ENCODE results near the gene NOX3. TPM values are rescaled to one million over a fixed set of nuclear protein-coding genes. Genes with fewer than 3 reads are reported as not detected.

Gene NOX3
- total RNA-seq, 6 donors from 2014 or later, result not detected

DNA sequence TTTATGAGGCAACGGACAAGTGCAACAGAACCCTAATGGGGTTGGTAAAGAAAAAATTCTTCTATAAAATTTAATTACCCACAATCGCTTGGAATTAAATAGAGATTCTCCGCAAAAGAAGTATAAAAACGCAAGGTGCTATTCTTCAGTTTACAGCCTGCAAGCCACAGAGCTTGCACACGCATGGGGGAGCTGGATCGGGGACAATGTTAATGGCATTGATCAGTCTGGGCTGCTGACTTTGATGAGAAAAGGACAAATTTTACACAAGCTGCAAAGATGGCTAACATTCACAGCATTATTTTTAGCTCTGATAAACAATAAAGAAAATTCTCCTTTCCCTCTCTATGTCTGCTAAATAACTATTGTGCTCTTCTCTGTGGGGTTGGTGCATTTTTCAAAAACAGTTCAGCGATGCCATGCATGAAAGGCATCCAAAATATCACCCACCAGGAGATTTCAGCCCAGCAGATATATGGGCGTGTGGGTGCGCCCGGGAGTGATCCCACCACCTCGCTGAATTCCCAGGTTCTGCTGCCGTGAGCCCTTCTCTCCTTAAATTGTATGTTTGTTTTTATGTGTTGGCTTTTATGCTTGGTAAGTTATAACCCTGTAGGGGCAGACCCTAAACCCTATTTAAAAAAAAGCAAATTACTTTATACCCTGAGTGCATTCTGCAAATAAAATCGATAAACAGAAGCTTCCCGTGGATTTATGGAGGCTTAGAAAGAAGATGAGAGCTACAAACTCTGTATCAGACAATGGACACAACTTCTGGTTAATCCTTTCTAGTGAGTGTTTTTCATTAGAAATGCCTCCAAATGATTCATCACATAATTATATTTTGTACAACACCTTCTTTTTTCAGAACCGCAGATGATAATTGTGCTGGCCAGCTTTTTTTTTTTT is 55.6 kb downstream of the NOX3 start:
- H3K27me3 ChIP-seq, result no peaks in the 10 kb centered on the region
- H3K4me1 ChIP-seq, result no peaks in the 10 kb centered on the region
- WGBS, 2 donors, result 90 to 93% methylated on average over 15 of the region's 15 CpGs
- no peaks in the 10 kb centered on the region for H3K36me3 ChIP-seq
- H3K27ac ChIP-seq, result no peak overlapping the region
- H3K4me3 ChIP-seq, result no peak overlapping the region
- H3K9me3 ChIP-seq, result no peaks in the 10 kb centered on the region
- ATAC-seq (ENCODE audit: low FRiP score in 2 of 2), result no peak
- no peak for TF ChIP-seq POLR2A (IDR thresholded peaks at IDR 0.05)
- no peak for TF ChIP-seq CTCF (IDR thresholded peaks at IDR 0.05)
- no peak for TF ChIP-seq POLR2AphosphoS5 (IDR thresholded peaks at IDR 0.05)
- TF ChIP-seq EP300 (IDR thresholded peaks at IDR 0.05), result no peak
- no peak for DNase-seq

GRCh38 chr6:155399062-155399744 is 56.4 kb downstream of the NOX3 start:
- 61 to 75% methylated on average over 5 of the region's 5 CpGs for WGBS, 2 donors
- ATAC-seq (ENCODE audit: low FRiP score in 2 of 2), result no peak
- no peak for TF ChIP-seq POLR2A (IDR thresholded peaks at IDR 0.05)
- TF ChIP-seq POLR2AphosphoS5 (IDR thresholded peaks at IDR 0.05), result no peak
- TF ChIP-seq EP300 (IDR thresholded peaks at IDR 0.05), result no peak
- TF ChIP-seq CTCF (IDR thresholded peaks at IDR 0.05), result no peak

DNA sequence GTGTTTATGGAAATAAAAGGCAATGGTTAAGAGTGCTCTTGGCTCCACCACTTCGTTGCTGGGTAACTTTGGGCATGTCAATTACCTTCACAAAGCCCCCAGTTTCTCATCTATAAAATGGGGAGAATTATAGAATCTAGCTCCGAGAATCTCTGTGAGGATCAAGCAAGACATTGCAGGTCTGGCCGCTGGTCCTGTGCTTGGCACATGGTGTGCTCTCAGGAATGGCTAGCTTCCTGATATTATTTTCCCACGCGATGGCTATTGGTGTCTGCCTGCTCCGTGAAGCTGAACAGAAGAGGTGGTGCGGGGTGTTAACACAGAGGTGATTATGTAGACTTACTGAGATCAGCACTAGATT is 57.0 kb downstream of the NOX3 start:
- DNase-seq (no peak), ATAC-seq (ENCODE audit: low FRiP score in 2 of 2) (no peak)
- H3K36me3 ChIP-seq, result no peaks in the 10 kb centered on the region
- no peaks in the 10 kb centered on the region for H3K4me1 ChIP-seq
- H3K4me3 ChIP-seq, result no peak overlapping the region
- no peak overlapping the region for H3K27ac ChIP-seq
- no peaks in the 10 kb centered on the region for H3K9me3 ChIP-seq
- TF ChIP-seq CTCF (IDR thresholded peaks at IDR 0.05) (no peak), POLR2A (IDR thresholded peaks at IDR 0.05) (no peak)
- H3K27me3 ChIP-seq, result no peaks in the 10 kb centered on the region
- WGBS, 2 donors, result 88 to 90% methylated on average over 7 of the region's 7 CpGs

More at GRCh38 chr6:155399062-155399744, 56.4 kb downstream of the NOX3 start:
- no peaks in the 10 kb centered on the region for H3K36me3 ChIP-seq
- DNase-seq, result no peak
- no peak overlapping the region for H3K4me3 ChIP-seq
- H3K27ac ChIP-seq, result no peak overlapping the region
- H3K4me1 ChIP-seq, result no peaks in the 10 kb centered on the region
- no peaks in the 10 kb centered on the region for H3K27me3 ChIP-seq
- H3K9me3 ChIP-seq, result no peaks in the 10 kb centered on the region

DNA sequence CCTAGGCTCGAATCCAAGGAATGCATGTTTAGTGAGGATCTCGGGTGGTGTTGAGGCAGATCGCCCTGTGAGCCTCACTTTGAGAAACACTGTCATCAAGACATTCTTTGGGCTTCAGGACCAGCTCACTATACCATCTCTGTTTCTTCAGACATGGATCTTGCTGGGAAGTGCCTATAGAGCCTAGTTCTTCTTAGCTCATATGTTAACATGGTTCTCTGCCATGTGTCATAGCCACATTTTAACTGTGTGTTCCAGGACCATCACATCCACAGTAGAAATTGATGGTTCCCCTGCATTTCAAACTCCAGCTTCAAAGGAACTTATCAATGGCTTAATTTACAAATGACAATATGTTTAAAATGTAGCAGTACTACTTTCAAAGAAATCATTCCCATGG is 57.4 kb downstream of the NOX3 start:
- Histone ChIP-seq H3K27ac (no peak overlapping the region), H3K9me3 (no peaks in the 10 kb centered on the region), H3K36me3 (no peaks in the 10 kb centered on the region), H3K4me1 (no peaks in the 10 kb centered on the region), H3K4me3 (no peak overlapping the region), H3K27me3 (no peaks in the 10 kb centered on the region)
- ATAC-seq (ENCODE audit: low FRiP score in 2 of 2) (no peak), DNase-seq (no peak)
- 83 to 90% methylated on average over 3 of the region's 3 CpGs for WGBS, 2 donors
- TF ChIP-seq POLR2AphosphoS5 (IDR thresholded peaks at IDR 0.05), result no peak
- no peak for TF ChIP-seq EP300 (IDR thresholded peaks at IDR 0.05)
- no peak for TF ChIP-seq POLR2A (IDR thresholded peaks at IDR 0.05)
- no peak for TF ChIP-seq CTCF (IDR thresholded peaks at IDR 0.05)

All from upper lobe of left lung (tissue), 6 donors.